ENCODE measurements around the gene GPR25.

The GPR25 gene

GRCh38 chr1:200894712-200895442 lies 22.1 kb downstream of the GPR25 start, which contains the start of gene INAVA:
Gene INAVA (plus strand): TSS chr1:200894900. CDS start chr1:200898401, 3,501 bp downstream.
- FAIRE-seq = no peak
- no peak for DNase-seq (ENCODE audit: low spot score)

- DNase-seq (ENCODE audit: low spot score) (no peak), FAIRE-seq (no peak)
Measured at GRCh38 chr1:200895443-200895789, 22.6 kb downstream of the GPR25 start.

DNA sequence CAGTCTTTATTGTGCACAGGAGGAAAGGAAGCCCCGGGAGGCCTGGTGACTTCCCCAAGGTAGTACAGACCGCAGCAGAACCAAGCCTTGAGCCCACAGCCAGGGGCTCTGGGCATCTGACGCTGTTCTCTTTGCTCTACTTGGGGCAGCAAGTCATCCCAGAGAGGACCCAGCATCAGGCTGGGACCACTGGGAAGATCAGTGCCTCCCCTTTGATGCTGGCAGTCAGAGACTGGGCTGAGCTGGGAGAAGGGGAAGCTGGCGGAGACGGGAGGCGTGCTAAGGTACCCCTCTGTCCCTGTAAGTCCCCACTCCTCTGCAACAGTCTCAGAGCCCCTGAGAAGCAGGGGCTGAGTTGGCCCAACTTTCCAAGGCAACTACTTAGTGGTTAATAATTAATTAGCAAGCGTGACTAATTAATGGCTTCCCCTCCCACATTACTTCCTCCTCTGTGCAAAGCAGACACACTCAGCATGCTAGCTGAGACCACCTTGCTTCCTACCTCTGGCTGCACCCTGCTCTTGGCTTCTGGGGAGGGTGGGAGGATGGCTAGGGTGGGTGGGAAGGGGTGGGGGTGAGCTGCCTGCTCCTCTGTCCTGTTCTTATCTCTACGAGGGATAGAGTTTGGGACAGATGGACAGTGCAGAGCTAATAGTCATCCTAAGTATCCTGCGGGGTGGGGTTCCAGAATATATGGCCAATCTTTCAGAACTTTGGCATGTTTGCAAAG lies 23.2 kb downstream of the GPR25 start:
- FAIRE-seq (no peak), DNase-seq (ENCODE audit: low spot score) (peak; percentile 53)

DNA sequence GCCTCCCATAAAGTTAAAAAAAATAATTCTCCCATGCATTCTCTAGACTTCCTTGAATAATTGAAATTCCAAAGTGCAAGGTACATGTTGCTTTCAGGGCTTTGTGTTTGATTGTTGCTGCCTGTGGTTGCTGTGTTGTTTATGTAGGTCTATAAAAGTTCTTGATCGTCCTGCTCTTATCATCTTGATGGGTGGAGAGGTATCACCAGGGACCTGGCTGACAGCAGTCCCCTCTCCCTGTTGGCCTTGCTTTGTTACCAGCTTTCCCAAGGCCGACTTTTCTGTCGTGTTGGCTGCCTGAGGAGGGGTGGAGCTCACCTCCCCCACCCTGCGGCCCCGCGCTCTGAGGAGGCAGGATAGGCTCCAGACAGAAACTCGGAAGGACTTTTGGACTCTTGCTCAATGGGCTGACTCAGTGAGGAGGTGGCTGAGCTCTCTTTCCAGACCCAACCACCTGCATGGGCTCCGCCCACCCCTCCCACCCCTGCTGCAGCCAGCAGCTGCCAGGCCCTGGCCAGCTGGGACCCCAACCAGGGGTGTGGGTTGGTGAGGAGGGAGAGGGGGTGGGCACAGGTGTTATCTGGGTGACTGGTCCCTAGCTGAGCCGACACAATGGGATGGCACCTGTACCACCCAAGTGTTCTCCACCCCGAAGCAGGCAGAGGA lies 23.9 kb downstream of the GPR25 start:
- DNase-seq (ENCODE audit: low spot score) (peak; percentile 90), FAIRE-seq (peak; percentile 68)

- DNase-seq (ENCODE audit: low spot score) = no peak
- no peak for FAIRE-seq
Measured at GRCh38 chr1:200897259-200897658, 24.5 kb downstream of the GPR25 start.

- FAIRE-seq = no peak
- no peak for DNase-seq (ENCODE audit: low spot score)
Measured at GRCh38 chr1:200899015-200899386, 26.2 kb downstream of the GPR25 start.

- FAIRE-seq = no peak
- no peak for DNase-seq (ENCODE audit: low spot score)
Measured at GRCh38 chr1:200899451-200899915, 26.7 kb downstream of the GPR25 start.

- no peak for FAIRE-seq
- no peak for DNase-seq (ENCODE audit: low spot score)
Measured at GRCh38 chr1:200899954-200900867, 27.4 kb downstream of the GPR25 start.

- DNase-seq (ENCODE audit: low spot score) = no peak
- no peak for FAIRE-seq
Measured at GRCh38 chr1:200900877-200901276, 28.1 kb downstream of the GPR25 start.

- DNase-seq (ENCODE audit: low spot score) (no peak), FAIRE-seq (no peak)
Measured at GRCh38 chr1:200901350-200901749, 28.6 kb downstream of the GPR25 start.

DNA sequence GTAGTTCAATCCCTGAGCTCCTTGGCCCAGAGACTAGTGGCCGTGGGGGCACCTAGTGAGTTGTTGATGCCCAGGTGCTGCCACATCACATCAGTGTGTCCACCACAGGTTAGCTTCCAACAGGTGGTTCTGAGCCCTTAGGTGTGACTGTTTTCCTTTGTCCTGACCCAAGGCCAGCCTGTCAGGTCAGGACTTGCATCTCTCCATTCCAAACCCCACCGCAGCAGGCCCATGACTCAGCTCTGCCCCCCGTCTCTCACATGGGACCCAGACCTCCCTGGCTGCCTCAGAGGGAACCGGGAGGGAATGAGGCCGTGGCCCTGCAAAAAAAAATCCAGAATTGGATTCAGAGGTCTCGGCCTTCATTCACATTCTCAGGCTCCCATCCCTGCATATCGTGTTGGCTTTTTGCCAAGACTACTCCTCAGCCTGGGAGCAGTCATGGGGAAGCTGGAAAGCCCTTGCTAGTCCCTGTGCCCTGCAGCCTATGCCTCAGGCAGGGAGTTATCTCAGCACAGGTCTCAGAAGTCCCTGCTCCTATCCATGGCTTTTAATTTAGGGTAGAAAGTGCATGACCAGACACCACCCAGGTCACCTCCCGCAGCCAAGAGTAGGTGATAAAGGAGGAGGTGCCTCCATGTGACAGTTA lies 29.1 kb downstream of the GPR25 start:
- DNase-seq (ENCODE audit: low spot score) (no peak), FAIRE-seq (no peak)

DNA sequence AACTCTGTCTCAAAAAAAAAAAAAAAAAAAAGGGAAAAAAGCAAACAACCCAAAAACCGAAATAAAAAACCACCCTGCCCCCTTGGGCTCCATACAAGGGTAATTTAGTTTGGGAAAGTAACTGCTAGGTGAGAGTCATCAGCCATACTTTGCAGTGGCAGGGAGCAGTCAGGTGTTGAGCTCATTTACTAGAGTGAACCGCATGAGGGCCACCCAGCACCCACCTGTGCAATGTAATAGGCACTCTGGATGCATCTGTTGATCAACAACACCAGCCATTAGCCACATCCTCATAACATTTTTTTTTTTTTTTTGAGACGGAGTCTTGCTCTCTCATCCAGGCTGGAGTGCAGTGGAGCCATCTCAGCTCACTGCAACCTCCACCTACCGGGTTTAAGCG lies 31.0 kb downstream of the GPR25 start:
- FAIRE-seq = no peak
- no peak for DNase-seq (ENCODE audit: low spot score)

DNA sequence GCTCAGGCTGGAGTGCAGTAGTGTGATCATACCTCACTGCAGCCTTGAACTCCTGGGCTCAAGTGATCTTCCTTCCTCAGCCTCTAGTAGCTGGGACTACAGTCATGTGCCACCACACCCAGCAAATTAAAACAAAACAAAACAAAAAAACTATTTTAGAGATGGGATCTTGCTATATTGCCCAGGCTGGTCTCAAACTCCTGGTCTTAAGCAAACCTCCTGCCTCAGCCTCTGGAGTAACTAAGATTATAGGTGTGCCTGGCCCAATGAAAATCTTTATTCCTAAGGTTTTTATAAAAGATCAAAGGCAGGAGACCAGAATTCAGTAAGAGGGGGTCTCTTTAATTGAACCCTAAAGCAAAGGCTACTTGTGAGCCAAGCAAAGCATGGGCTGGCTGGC lies 32.0 kb downstream of the GPR25 start:
- DNase-seq (ENCODE audit: low spot score) (no peak), FAIRE-seq (no peak)

- FAIRE-seq (peak; percentile 92), DNase-seq (ENCODE audit: low spot score) (peak; percentile 80)
Measured at GRCh38 chr1:200905411-200906052, 32.8 kb downstream of the GPR25 start.

DNA sequence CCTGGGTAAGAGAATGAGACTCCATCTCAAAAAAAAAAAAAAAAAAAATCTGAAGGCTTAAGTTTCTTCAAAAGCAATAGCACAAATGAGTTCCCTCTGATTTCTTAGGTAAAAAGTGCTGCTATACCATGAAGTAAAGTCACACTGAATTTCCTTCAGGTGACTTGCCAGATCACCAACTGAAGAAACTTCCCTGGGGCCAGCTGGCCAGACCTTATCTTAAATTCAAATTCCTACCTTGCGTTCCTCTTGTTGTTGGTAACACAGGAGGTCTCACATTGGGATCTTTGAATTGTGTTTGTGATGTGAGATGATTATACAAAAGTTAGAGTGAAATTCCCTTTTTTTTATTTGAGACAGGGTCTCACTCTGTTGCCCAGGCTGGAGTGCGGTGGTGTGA lies 33.7 kb downstream of the GPR25 start:
- DNase-seq (ENCODE audit: low spot score) (no peak), FAIRE-seq (no peak)

DNA sequence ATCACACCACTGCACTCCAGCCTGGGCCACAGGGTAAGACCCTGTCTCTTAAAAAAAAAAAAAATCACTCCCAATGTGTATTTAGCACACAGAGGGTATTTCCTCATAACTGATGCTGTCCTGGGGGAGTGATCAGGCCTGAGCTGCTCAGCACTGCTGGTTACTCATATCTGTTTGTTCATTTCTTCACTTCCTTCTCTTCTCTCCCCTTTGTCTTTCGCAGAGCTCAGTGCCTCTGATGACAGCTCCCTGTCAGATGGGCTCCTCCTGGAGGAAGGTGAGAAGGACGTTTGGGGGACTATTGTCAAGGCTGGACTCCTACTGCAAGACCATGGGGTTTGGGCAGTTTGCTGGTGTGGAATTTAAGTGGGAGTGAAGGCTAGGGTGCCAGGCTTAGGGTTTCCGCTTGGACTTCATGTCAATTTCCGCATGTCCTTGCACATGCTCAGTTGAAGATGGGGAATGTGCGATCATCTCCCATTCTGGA lies 34.9 kb downstream of the GPR25 start:
- no peak for FAIRE-seq
- DNase-seq (ENCODE audit: low spot score) = peak; percentile 47

GRCh38 chr1:200908191-200908868 lies 35.5 kb downstream of the GPR25 start:
- no peak for DNase-seq (ENCODE audit: low spot score)
- no peak for FAIRE-seq

DNA sequence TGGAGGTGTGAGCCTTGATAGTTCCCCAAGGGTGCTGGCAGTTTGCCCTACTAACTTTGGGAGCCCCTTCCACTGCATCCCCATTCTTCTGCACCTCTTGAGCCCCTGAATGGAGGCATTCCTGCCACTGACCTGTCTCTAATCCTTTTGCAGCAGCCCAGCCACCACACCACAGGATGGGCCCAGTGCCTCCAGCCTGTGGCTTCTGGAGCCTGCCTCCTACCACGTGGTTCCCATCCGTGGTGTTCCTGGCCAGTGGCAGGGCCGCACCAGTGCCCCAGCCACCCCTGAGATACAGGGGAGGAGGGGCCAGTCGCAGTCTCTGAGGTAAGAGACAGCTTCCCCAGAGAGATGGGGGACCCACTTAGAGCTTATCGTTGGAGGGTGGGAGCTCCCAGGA lies 36.3 kb downstream of the GPR25 start:
- no peak for FAIRE-seq
- DNase-seq (ENCODE audit: low spot score) = no peak

GRCh38 chr1:200909757-200910239 lies 37.0 kb downstream of the GPR25 start:
- no peak for DNase-seq (ENCODE audit: low spot score)
- FAIRE-seq = no peak

All from RCC 7860 (cell line).